BLaER1 treated with 17β-estradiol and CSF1 and Interleukin-3, amounts not matched to agents 10 nM and 100 nM (cell line): ENCODE data around the gene KLHL12.
A peak's percentile ranks its signal among the peaks of the same experiment; 100 is the strongest.

ENCODE experiments used
- H3K27ac ChIP-seq, 11 experiments: shearing (Covaris generic); formaldehyde crosslinking; 2 replicates each; pipeline ENCODE4 v1.8.1; 2022
- H3K27me3 ChIP-seq, 11 experiments: shearing (Covaris generic); formaldehyde crosslinking; 2 replicates each; pipeline ENCODE4 v1.8.1; 2022
- H3K36me3 ChIP-seq, 11 experiments: shearing (Covaris generic); formaldehyde crosslinking; 2 replicates each; pipeline ENCODE4 v1.8.1; 2022
- H3K4me1 ChIP-seq, 10 experiments: shearing (Covaris generic); formaldehyde crosslinking; 2 replicates each; pipeline ENCODE4 v1.8.1; 2022
- H3K4me2 ChIP-seq, 11 experiments: shearing (Covaris generic); formaldehyde crosslinking; 2 replicates each; pipeline ENCODE4 v1.8.1; 2022
- H3K4me3 ChIP-seq, 10 experiments: shearing (Covaris generic); formaldehyde crosslinking; 2 replicates each; pipeline ENCODE4 v1.8.1; 2022
- H3K9ac ChIP-seq, 11 experiments: shearing (Covaris generic); formaldehyde crosslinking; 2 replicates each; pipeline ENCODE4 v1.8.1; 2022
- H3K9me3 ChIP-seq, 11 experiments: shearing (Covaris generic); formaldehyde crosslinking; replicated peaks in 1 of 11; 2 replicates each; pipeline ENCODE4 v1.8.1; 2022
- H4K20me1 ChIP-seq, 11 experiments: shearing (Covaris generic); formaldehyde crosslinking; 2 replicates each; pipeline ENCODE4 v1.8.1; 2022
- Cebpa-rat ChIP-seq, 11 experiments: shearing (Covaris generic); IDR thresholded peaks; 2 replicates each; pipeline ENCODE4 v1.8.1; 2022

KLHL12 gene

GRCh38 chr1:202888531-202889360, 38.3 kb downstream of the KLHL12 start, which contains the start of gene RABIF:
Gene RABIF (minus strand): TSS chr1:202889149. CDS start chr1:202889098, 51 bp downstream.
- Histone ChIP-seq H3K9ac (peak within 1 kb of the TSS; percentile 81 to 91 (median 85)), H3K9me3 (no peaks in the 10 kb centered on the region), H3K4me3 (peak within 1 kb of the TSS; percentile 77 to 98 (median 88)), H3K4me1 (peaks cover 18 to 37% (median 23%) of the 10 kb centered on the region in 10 experiments), H3K4me2 (peak within 1 kb of the TSS; percentile 78 to 98 (median 86)), H4K20me1 (peaks cover 5 to 44% (median 31%) of the 10 kb centered on the region in 11 experiments; a peak in 18 of 22 replicates), H3K27ac (peak within 1 kb of the TSS; percentile 67 to 90 (median 86)), H3K36me3 (peaks cover 39 to 56% (median 42%) of the 10 kb centered on the region in 11 experiments), H3K27me3 (no peaks in the 10 kb centered on the region)
- TF ChIP-seq Cebpa-rat (IDR thresholded peaks at IDR 0.05) = no peak; a peak in 1 of 22 replicates

- H3K4me2 ChIP-seq = peak overlapping the region; percentile 78 to 98 (median 86)
Measured at GRCh38 chr1:202888221-202888530, 38.9 kb downstream of the KLHL12 start.

DNA sequence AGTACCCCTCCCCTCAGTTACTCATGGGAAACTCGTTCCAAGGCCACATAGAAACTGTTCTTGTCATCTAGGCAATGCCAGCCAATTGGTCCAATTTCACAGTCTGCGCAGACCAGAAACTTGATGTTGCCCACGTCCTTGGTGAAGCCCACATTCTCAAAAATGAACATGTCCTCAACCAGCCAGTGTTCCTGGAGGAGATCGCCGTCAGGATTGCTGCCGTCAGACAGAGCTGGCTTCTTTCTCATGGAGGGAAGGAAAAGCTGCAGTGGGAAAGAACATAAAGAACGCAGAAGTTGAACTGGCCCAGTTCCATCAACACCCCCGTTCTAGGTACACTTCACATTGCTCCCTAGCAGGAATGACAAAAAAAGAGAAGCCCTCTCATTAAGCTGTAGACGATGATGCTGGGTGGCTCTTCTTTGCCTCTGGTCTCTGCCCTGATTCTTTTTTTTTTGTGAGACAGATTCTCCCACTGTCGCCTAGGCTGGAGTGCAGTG, 46.0 kb downstream of the KLHL12 start:
- Histone ChIP-seq H3K4me1 (peaks cover 0 to 22% (median 7%) of the 10 kb centered on the region in 10 experiments; a peak in 12 of 20 replicates), H4K20me1 (peaks cover 5 to 56% (median 39%) of the 10 kb centered on the region in 11 experiments; a peak in 17 of 22 replicates), H3K4me3 (no peak overlapping the region), H3K27me3 (no peaks in the 10 kb centered on the region), H3K9ac (no peak overlapping the region), H3K4me2 (peak overlapping the region in 3 of 11 experiments; percentile 31 to 41 (median 33); a peak in 5 of 22 replicates), H3K9me3 (no peaks in the 10 kb centered on the region), H3K27ac (no peak overlapping the region), H3K36me3 (peaks cover 43 to 72% (median 59%) of the 10 kb centered on the region in 11 experiments)
- no peak for TF ChIP-seq Cebpa-rat (IDR thresholded peaks at IDR 0.05)

More at GRCh38 chr1:202888221-202888530, 38.9 kb downstream of the KLHL12 start:
- Histone ChIP-seq H3K4me3 (peak overlapping the region; percentile 77 to 98 (median 88)), H4K20me1 (peaks cover 5 to 50% (median 31%) of the 10 kb centered on the region in 11 experiments; a peak in 19 of 22 replicates), H3K27me3 (no peaks in the 10 kb centered on the region), H3K4me1 (peaks cover 18 to 37% (median 23%) of the 10 kb centered on the region in 10 experiments), H3K9me3 (no peaks in the 10 kb centered on the region), H3K9ac (peak overlapping the region; percentile 81 to 91 (median 85)), H3K36me3 (peaks cover 33 to 51% (median 41%) of the 10 kb centered on the region in 11 experiments), H3K27ac (peak overlapping the region; percentile 67 to 90 (median 86); a peak in 21 of 22 replicates)
- no peak for TF ChIP-seq Cebpa-rat (IDR thresholded peaks at IDR 0.05)

- no peaks in the 10 kb centered on the region for H3K9me3 ChIP-seq
- no peak overlapping the region for H3K4me2 ChIP-seq
- H4K20me1 ChIP-seq = peaks cover 5 to 48% (median 32%) of the 10 kb centered on the region in 11 experiments; a peak in 17 of 22 replicates
- no peak overlapping the region for H3K9ac ChIP-seq
- H3K4me3 ChIP-seq = no peak overlapping the region
- no peaks in the 10 kb centered on the region for H3K27me3 ChIP-seq
- no peak for TF ChIP-seq Cebpa-rat (IDR thresholded peaks at IDR 0.05)
- H3K36me3 ChIP-seq = peaks cover 43 to 71% (median 60%) of the 10 kb centered on the region in 11 experiments
- peaks cover 0 to 18% (median under 1%) of the 10 kb centered on the region in 10 experiments; a peak in 8 of 20 replicates for H3K4me1 ChIP-seq
- H3K27ac ChIP-seq = no peak overlapping the region
Measured at GRCh38 chr1:202880062-202880461, 47.0 kb downstream of the KLHL12 start.

GRCh38 chr1:202879128-202879527, 47.9 kb downstream of the KLHL12 start:
- peaks cover 0 to 18% (median 0%) of the 10 kb centered on the region in 10 experiments; a peak in 7 of 20 replicates for H3K4me1 ChIP-seq
- H3K4me2 ChIP-seq = no peak overlapping the region
- H3K27me3 ChIP-seq = no peaks in the 10 kb centered on the region
- H3K9me3 ChIP-seq = no peaks in the 10 kb centered on the region
- H4K20me1 ChIP-seq = peaks cover 1 to 39% (median 24%) of the 10 kb centered on the region in 11 experiments; a peak in 15 of 22 replicates
- TF ChIP-seq Cebpa-rat (IDR thresholded peaks at IDR 0.05) = no peak
- H3K27ac ChIP-seq = no peak overlapping the region
- peaks cover 38 to 63% (median 56%) of the 10 kb centered on the region in 11 experiments for H3K36me3 ChIP-seq
- H3K4me3 ChIP-seq = no peak overlapping the region
- no peak overlapping the region for H3K9ac ChIP-seq

GRCh38 chr1:202873026-202873425, 54.0 kb downstream of the KLHL12 start:
- Histone ChIP-seq H3K9me3 (no peaks in the 10 kb centered on the region), H3K27me3 (no peaks in the 10 kb centered on the region)
- TF ChIP-seq Cebpa-rat (IDR thresholded peaks at IDR 0.05) = no peak

DNA sequence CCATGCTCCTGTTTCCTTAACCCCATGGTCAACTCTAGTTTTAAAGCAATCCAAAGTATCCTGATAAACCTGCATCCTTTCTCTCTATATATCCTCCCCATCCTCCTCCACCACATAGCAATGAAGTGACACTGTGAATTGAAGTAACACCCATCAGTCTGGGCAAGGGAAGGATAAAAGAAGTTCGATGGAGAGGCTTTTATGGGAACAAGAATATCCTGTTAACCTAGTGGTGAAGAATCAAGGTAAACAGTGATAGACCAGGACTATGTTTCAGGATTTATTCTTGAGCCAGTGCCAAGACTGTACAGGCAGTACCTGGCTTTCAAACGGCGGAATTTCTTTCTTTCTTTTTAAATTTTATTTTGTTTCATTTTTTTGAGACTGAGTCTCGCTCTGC, 55.7 kb downstream of the KLHL12 start:
- no peak overlapping the region for H3K27ac ChIP-seq
- H4K20me1 ChIP-seq = peaks cover 0 to 3% (median 0%) of the 10 kb centered on the region in 11 experiments; a peak in 1 of 22 replicates
- no peak overlapping the region for H3K4me2 ChIP-seq
- no peaks in the 10 kb centered on the region for H3K9me3 ChIP-seq
- no peaks in the 10 kb centered on the region for H3K4me1 ChIP-seq
- peaks cover 0 to 7% (median 0%) of the 10 kb centered on the region in 11 experiments; a peak in 1 of 22 replicates for H3K36me3 ChIP-seq
- H3K4me3 ChIP-seq = no peak overlapping the region
- TF ChIP-seq Cebpa-rat (IDR thresholded peaks at IDR 0.05) = no peak
- no peaks in the 10 kb centered on the region for H3K27me3 ChIP-seq
- no peak overlapping the region for H3K9ac ChIP-seq

More at GRCh38 chr1:202873026-202873425, 54.0 kb downstream of the KLHL12 start:
- H3K4me1 ChIP-seq = no peaks in the 10 kb centered on the region
- peaks cover 0 to 3% (median 0%) of the 10 kb centered on the region in 11 experiments; a peak in 1 of 22 replicates for H4K20me1 ChIP-seq
- no peak overlapping the region for H3K4me2 ChIP-seq
- H3K27ac ChIP-seq = no peak overlapping the region
- H3K36me3 ChIP-seq = peaks cover 2 to 16% (median 7%) of the 10 kb centered on the region in 11 experiments; a peak in 14 of 22 replicates
- no peak overlapping the region for H3K4me3 ChIP-seq
- H3K9ac ChIP-seq = no peak overlapping the region

DNA sequence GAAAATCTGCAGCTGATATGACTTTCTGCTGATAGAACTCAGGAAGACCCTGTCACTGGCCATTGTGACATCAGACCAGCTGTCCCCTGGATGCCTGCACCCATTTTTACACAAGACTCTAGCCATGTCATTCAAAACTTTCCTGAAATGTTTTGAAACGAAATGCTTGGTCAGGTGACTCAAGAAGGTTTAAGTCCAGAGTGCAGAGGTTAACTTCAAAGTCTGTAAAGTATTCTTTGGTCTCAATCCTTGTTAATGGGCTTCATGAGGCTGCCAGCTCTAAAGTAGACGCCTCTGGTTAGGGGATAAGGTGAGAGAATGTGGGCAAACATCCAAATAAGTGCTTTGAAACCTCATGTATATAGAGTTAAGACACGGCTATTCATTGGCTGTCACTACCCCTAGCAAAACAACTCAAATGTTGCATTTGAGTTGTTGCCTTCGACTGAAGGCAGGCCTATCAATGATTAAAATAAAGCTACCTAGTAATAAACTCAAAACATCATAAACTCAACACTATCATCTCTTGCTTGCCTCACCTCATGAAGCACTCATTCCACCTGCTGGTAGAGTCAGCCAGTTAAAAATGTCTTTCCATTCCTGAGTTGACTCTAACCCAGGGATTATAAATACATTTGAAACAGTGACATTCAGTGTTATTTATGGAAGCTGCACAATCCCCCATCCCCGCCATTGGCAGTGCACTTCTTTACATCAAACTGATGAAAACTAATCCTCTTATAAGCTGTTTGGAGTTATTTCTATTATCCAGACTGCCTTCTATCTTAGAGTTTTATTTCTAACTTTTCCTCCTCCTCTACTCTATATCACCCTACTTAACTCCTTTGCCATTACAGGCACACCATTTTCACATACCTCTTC, 64.1 kb downstream of the KLHL12 start:
- Histone ChIP-seq H3K4me1 (peaks cover 13 to 41% (median 32%) of the 10 kb centered on the region in 10 experiments), H4K20me1 (peaks cover 0 to 8% (median 0%) of the 10 kb centered on the region in 11 experiments; a peak in 1 of 22 replicates), H3K9me3 (peaks cover 0 to 28% (median 17%) of the 10 kb centered on the region in 11 experiments; a peak in 19 of 22 replicates), H3K27ac (no peak overlapping the region), H3K27me3 (peaks cover 49 to 69% (median 61%) of the 10 kb centered on the region in 11 experiments), H3K9ac (no peak overlapping the region), H3K4me3 (no peak overlapping the region), H3K36me3 (no peaks in the 10 kb centered on the region), H3K4me2 (no peak overlapping the region)
- no peak for TF ChIP-seq Cebpa-rat (IDR thresholded peaks at IDR 0.05)
